ENCODE results near the gene CTCFL. TPM values are rescaled to one million over a fixed set of nuclear protein-coding genes. Genes with fewer than 3 reads are reported as not detected.
"Not testable (repeated sequence)": the region's sequence is repeated elsewhere in the genome, so short reads cannot be mapped to it uniquely, and the experiment has no call there.

The CTCFL gene
- total and polyA plus RNA-seq, 2 donors: not detected

DNA sequence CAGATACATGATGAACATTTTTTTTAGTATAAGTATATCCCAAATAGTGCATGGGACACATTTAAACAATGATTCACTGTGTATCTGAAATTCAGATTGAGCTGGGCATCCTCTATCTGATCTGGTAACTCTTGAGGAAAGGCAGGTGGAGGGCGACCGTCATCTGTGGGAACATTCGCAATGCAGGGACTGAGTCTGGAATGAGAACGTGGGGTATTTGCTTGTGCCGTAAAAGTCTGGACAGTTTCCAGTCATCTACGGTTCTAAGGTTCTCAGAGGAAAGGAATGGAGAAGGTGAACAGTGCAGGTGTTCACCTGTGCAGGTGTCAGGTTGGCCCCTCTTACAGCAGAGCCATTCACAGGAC is 22.6 kb downstream of the CTCFL start:
- Histone ChIP-seq H3K4me3 (ENCODE audit: low read depth, low read length) (no peak overlapping the region), H3K4me1 (ENCODE audit: insufficient read depth) (no peaks in the 10 kb centered on the region), H3K27ac (ENCODE audit: low read depth) (no peak overlapping the region), H3K36me3 (ENCODE audit: insufficient read depth) (no peaks in the 10 kb centered on the region)
- DNase-seq (ENCODE audit: extremely low spot score): no peak
- 85% methylated on average over 6 of the region's 6 CpGs for WGBS

- Histone ChIP-seq H3K36me3 (ENCODE audit: insufficient read depth) (no peaks in the 10 kb centered on the region), H3K4me3 (ENCODE audit: low read depth, low read length) (no peak overlapping the region), H3K27ac (ENCODE audit: low read depth) (no peak overlapping the region), H3K4me1 (ENCODE audit: insufficient read depth) (no peaks in the 10 kb centered on the region)
- WGBS: 75% methylated on average over 17 of the region's 17 CpGs
- DNase-seq (ENCODE audit: extremely low spot score): no peak
Observed at GRCh38 chr20:57501461-57502335, 23.2 kb downstream of the CTCFL start.

DNA sequence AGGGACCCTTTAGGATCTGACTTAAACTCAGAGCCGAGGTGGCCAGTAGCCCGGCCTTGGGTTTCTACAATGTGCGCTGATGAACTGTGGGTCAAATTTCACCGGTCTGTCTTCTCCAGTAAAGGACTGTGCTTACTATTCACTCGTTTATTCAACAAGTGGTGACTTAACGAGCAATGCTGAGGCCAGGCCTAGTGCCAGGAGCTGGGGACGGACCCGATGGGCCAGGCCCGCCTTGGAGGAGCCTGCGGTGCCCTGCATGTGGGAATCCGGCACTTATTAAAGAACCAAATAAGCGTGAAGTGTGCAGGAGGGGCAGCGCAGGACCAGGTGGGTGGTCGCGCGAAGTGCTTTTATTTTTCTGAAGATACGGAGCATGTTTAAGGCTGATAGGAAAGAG is 24.0 kb downstream of the CTCFL start:
- no peaks in the 10 kb centered on the region for H3K4me1 ChIP-seq (ENCODE audit: insufficient read depth)
- H3K36me3 ChIP-seq (ENCODE audit: insufficient read depth): no peaks in the 10 kb centered on the region
- 78% methylated on average over 17 of the region's 17 CpGs for WGBS
- no peak overlapping the region for H3K4me3 ChIP-seq (ENCODE audit: low read depth, low read length)
- no peak overlapping the region for H3K27ac ChIP-seq (ENCODE audit: low read depth)
- DNase-seq (ENCODE audit: extremely low spot score): no peak

DNA sequence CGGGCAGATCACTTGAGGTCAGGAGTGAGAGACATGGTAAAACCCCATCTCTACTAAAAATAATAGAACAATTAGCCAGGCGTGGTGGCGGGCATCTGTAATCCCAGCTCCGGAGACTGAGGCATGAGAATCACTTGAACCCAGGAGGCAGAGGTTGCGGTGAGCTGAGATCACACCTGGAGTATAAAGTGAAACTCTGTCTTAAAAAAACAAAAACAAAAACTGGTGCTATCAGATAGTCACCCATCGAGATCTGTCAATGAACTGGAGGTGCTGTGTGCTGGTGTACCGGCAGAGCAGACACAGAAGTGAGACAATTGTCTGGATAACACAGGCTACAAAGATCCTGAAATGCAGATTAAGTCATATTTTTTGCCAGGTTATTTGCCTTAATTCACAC is 24.7 kb downstream of the CTCFL start:
- no peak for DNase-seq (ENCODE audit: extremely low spot score)
- H3K27ac ChIP-seq (ENCODE audit: low read depth): no peak overlapping the region
- H3K4me1 ChIP-seq (ENCODE audit: insufficient read depth): no peaks in the 10 kb centered on the region
- no peaks in the 10 kb centered on the region for H3K36me3 ChIP-seq (ENCODE audit: insufficient read depth)
- no peak overlapping the region for H3K4me3 ChIP-seq (ENCODE audit: low read depth, low read length)
- WGBS: 94% methylated on average over 7 of the region's 7 CpGs

DNA sequence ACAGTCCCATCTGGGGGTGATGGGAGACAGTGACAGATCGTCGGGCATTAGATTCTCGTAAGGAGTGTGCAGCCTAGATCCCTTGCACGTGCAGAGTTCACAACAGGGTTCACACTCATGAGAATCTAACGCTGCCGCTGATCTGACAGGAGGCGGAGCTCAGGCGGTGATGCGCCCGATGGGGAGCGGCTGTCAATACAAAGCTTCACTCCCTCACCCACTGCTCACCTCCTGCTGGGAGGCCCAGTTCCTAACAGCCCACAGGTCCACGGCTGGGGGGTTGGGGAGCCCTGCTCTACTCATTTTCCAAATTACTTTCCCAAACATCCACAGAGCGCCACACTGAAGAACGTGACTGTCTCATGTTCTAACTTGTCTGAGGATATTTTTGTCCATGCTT is 25.3 kb downstream of the CTCFL start:
- DNase-seq (ENCODE audit: extremely low spot score): no peak
- Histone ChIP-seq H3K36me3 (ENCODE audit: insufficient read depth) (no peaks in the 10 kb centered on the region), H3K4me1 (ENCODE audit: insufficient read depth) (no peaks in the 10 kb centered on the region), H3K4me3 (ENCODE audit: low read depth, low read length) (no peak overlapping the region), H3K27ac (ENCODE audit: low read depth) (no peak overlapping the region)
- WGBS: 72% methylated on average over 14 of the region's 14 CpGs

- Histone ChIP-seq H3K4me3 (ENCODE audit: low read depth, low read length) (no peak overlapping the region), H3K36me3 (ENCODE audit: insufficient read depth) (no peaks in the 10 kb centered on the region), H3K4me1 (ENCODE audit: insufficient read depth) (no peaks in the 10 kb centered on the region), H3K27ac (ENCODE audit: low read depth) (no peak overlapping the region)
- WGBS: 44% methylated on average over 20 of the region's 20 CpGs
- no peak for DNase-seq (ENCODE audit: extremely low spot score)
Observed at GRCh38 chr20:57498425-57499400, 26.2 kb downstream of the CTCFL start.

- DNase-seq (ENCODE audit: extremely low spot score): no peak
- WGBS: 86% methylated on average over 4 of the region's 4 CpGs
- Histone ChIP-seq H3K4me1 (ENCODE audit: insufficient read depth) (no peaks in the 10 kb centered on the region), H3K4me3 (ENCODE audit: low read depth, low read length) (no peak overlapping the region), H3K27ac (ENCODE audit: low read depth) (no peak overlapping the region), H3K36me3 (ENCODE audit: insufficient read depth) (no peaks in the 10 kb centered on the region)
Observed at GRCh38 chr20:57496592-57496991, 28.3 kb downstream of the CTCFL start.

- H3K36me3 ChIP-seq (ENCODE audit: insufficient read depth): no peaks in the 10 kb centered on the region
- WGBS: 77% methylated on average over 11 of the region's 11 CpGs
- no peaks in the 10 kb centered on the region for H3K4me1 ChIP-seq (ENCODE audit: insufficient read depth)
- no peak overlapping the region for H3K27ac ChIP-seq (ENCODE audit: low read depth)
- H3K4me3 ChIP-seq (ENCODE audit: low read depth, low read length): no peak overlapping the region
- DNase-seq (ENCODE audit: extremely low spot score): no peak
Observed at GRCh38 chr20:57495978-57496377, 29.0 kb downstream of the CTCFL start.

- Histone ChIP-seq H3K4me3 (ENCODE audit: low read depth, low read length) (no peak overlapping the region), H3K27ac (ENCODE audit: low read depth) (no peak overlapping the region), H3K36me3 (ENCODE audit: insufficient read depth) (no peaks in the 10 kb centered on the region), H3K4me1 (ENCODE audit: insufficient read depth) (no peaks in the 10 kb centered on the region)
- no peak for DNase-seq (ENCODE audit: extremely low spot score)
- WGBS: 73% methylated on average over 10 of the region's 10 CpGs
Observed at GRCh38 chr20:57493091-57493615, 31.8 kb downstream of the CTCFL start.

- H3K27ac ChIP-seq (ENCODE audit: low read depth): no peak overlapping the region
- H3K36me3 ChIP-seq (ENCODE audit: insufficient read depth): no peaks in the 10 kb centered on the region
- no peak overlapping the region for H3K4me3 ChIP-seq (ENCODE audit: low read depth, low read length)
- 70% methylated on average over 6 of the region's 6 CpGs for WGBS
- H3K4me1 ChIP-seq (ENCODE audit: insufficient read depth): no peaks in the 10 kb centered on the region
- DNase-seq (ENCODE audit: extremely low spot score): no peak
Observed at GRCh38 chr20:57491373-57491772, 33.6 kb downstream of the CTCFL start.

DNA sequence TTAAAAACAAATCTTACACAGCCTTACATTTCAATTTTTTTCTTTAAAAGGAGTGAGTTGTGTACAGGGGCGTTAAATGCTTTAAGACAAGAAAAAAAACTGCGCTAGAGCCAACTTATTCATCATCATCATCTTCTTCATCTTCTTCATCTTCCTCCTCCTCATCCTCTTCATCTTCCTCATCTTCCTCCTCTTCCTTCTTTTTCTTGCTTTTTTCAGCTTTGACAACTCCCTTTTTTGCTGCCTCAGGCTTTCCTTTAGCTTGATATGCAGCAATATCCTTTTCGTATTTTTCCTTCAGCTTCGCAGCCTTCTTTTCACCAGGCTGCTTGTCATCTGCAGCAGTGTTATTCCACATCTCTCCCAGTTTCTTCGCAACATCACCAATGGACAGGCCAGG is 36.7 kb downstream of the CTCFL start:
- not testable (repeated sequence) for DNase-seq (ENCODE audit: extremely low spot score); H3K27ac ChIP-seq (ENCODE audit: low read depth); H3K4me3 ChIP-seq (ENCODE audit: low read depth, low read length); H3K36me3 ChIP-seq (ENCODE audit: insufficient read depth); H3K4me1 ChIP-seq (ENCODE audit: insufficient read depth)
- WGBS: 95% methylated on average over 5 of the region's 5 CpGs

DNA sequence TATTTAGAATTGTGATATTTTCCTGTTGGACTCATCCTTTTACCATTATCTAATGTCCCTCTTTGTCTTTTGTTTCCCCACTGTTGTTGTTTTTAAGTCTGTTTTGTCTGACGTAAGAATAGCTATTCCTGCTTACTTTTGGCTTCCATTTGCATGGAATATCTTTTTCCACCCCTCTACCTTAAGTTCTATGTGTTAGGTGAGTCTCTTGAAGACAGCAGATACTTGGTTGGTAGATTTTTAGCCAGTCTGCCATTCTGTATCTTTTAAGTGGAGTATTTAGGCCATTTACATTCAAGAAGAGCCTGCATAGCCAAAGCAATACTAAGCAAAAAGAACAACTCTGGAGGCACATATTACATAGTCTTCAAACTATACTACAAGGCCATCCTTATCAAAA is 39.2 kb downstream of the CTCFL start:
- Histone ChIP-seq H3K36me3 (ENCODE audit: insufficient read depth) (no peaks in the 10 kb centered on the region), H3K27ac (ENCODE audit: low read depth) (no peak overlapping the region), H3K4me1 (ENCODE audit: insufficient read depth) (no peaks in the 10 kb centered on the region), H3K4me3 (ENCODE audit: low read depth, low read length) (no peak overlapping the region)
- 89% methylated on average over 1 of the region's 1 CpG for WGBS
- no peak for DNase-seq (ENCODE audit: extremely low spot score)

GRCh38 chr20:57484772-57485171 is 40.2 kb downstream of the CTCFL start:
- Histone ChIP-seq H3K27ac (ENCODE audit: low read depth) (no peak overlapping the region), H3K4me3 (ENCODE audit: low read depth, low read length) (no peak overlapping the region), H3K4me1 (ENCODE audit: insufficient read depth) (no peaks in the 10 kb centered on the region), H3K36me3 (ENCODE audit: insufficient read depth) (no peaks in the 10 kb centered on the region)
- no peak for DNase-seq (ENCODE audit: extremely low spot score)
- 83% methylated on average over 8 of the region's 8 CpGs for WGBS
